Lower leg skin (tissue), 4 donors: ENCODE measurements around the gene MAP3K13. TPM values are rescaled to one million over a fixed set of nuclear protein-coding genes. Genes with fewer than 3 reads are reported as not detected.
"Not testable (repeated sequence)": the region's sequence is repeated elsewhere in the genome, so short reads cannot be mapped to it uniquely, and the experiment has no call there.

Experiments
- DNase-seq, 2 donors: peaks; one replicate each; pipeline ENCODE4 v3.0.0-alpha.2; 2019; ENCODE audit warnings: low spot score in 2 of 2
- H3K4me3 ChIP-seq: fragments of 200-600 bp; sonication (generic); 2 replicates; pipeline ENCODE4 v1.5.1; 2017; ENCODE audit warnings: mild to moderate bottlenecking, low read depth; ENCODE audit not compliant: poor library complexity, severe bottlenecking
- CTCF ChIP-seq, 3 donors: fragments of 450-650 bp; IDR thresholded peaks; one replicate each; pipeline ENCODE4 v1.5.1; 2016; ENCODE audit warnings: antibody characterized with exemption in 3 of 3, mild to moderate bottlenecking in 3 of 3, moderate library complexity in 2 of 3
- POLR2A ChIP-seq, 2 donors: fragments of 450-650 bp; IDR thresholded peaks; one replicate each; pipeline ENCODE4 v1.6.1; 2016 to 2017; ENCODE audit warnings: antibody characterized with exemption in 2 of 2, mild to moderate bottlenecking in 1 of 2, moderate library complexity in 1 of 2
- WGBS, 2 donors: methylation state at CpG; one replicate each; pipeline ENCODE4 v1.1.5; 2018; 5-methylcytosine and 5-hydroxymethylcytosine counted together
- intact Hi-C: fragments of 100-400 bp; cut with DNase I; formaldehyde crosslinking; loops from one replicate; pipeline ENCODE4 v1.15.0; 2023; ENCODE audit warnings: low total_unique reads
- total RNA-seq, 4 donors: library from RNA; depleted of rRNA; stranded (reverse); fragments of >200 nt; gene quantifications; one replicate each; pipeline ENCODE4 v1.1.0, GENCODE V29; 2016

The MAP3K13 gene
- total RNA-seq, 4 donors from 2014 or later: 14.3 to 19.2 (median 17.1) TPM

- 88 to 100% methylated on average over 2 of the region's 2 CpGs for WGBS, 2 donors
- H3K4me3 ChIP-seq: no peak overlapping the region
- intact Hi-C loops: no loop called here
- DNase-seq: no peak
- TF ChIP-seq CTCF (IDR thresholded peaks at IDR 0.05): no peak
- TF ChIP-seq POLR2A (IDR thresholded peaks at IDR 0.05): no peak
These were observed 53.6 kb downstream of the MAP3K13 start for GRCh38 chr3:185416513-185416912.

GRCh38 chr3:185418561-185418977 lies 55.6 kb downstream of the MAP3K13 start:
- DNase-seq, intact Hi-C loops, H3K4me3 ChIP-seq: not testable (repeated sequence)
- 90 to 92% methylated on average over 11 of the region's 11 CpGs for WGBS, 2 donors

- H3K4me3 ChIP-seq: no peak overlapping the region
- no peak for TF ChIP-seq CTCF (IDR thresholded peaks at IDR 0.05)
- no peak for TF ChIP-seq POLR2A (IDR thresholded peaks at IDR 0.05)
- 34 to 38% methylated on average over 5 of the region's 5 CpGs for WGBS, 2 donors
- intact Hi-C loops: no loop called here
- DNase-seq: peak in 1 of 2 donors; percentile 18
These were observed 57.8 kb downstream of the MAP3K13 start for GRCh38 chr3:185420762-185421161.

GRCh38 chr3:185421577-185422232 lies 58.8 kb downstream of the MAP3K13 start:
- no peak for DNase-seq
- no peak overlapping the region for H3K4me3 ChIP-seq
- intact Hi-C loops: no loop called here
- TF ChIP-seq POLR2A (IDR thresholded peaks at IDR 0.05): no peak
- TF ChIP-seq CTCF (IDR thresholded peaks at IDR 0.05): no peak
- WGBS, 2 donors: 82 to 85% methylated on average over 6 of the region's 6 CpGs

GRCh38 chr3:185422677-185423076 lies 59.7 kb downstream of the MAP3K13 start:
- DNase-seq: no peak
- H3K4me3 ChIP-seq: no peak overlapping the region
- TF ChIP-seq POLR2A (IDR thresholded peaks at IDR 0.05): no peak
- TF ChIP-seq CTCF (IDR thresholded peaks at IDR 0.05): no peak
- WGBS, 2 donors: 93% methylated on average over 4 of the region's 4 CpGs
- intact Hi-C loops: no loop called here

- intact Hi-C loops: no loop called here
- no peak for DNase-seq
- TF ChIP-seq POLR2A (IDR thresholded peaks at IDR 0.05): no peak
- no peak for TF ChIP-seq CTCF (IDR thresholded peaks at IDR 0.05)
- no peak overlapping the region for H3K4me3 ChIP-seq
- WGBS, 2 donors: 62 to 64% methylated on average over 3 of the region's 3 CpGs
These were observed 60.2 kb downstream of the MAP3K13 start for GRCh38 chr3:185423178-185423577.
